ENCODE data around the gene GDA. TPM values are rescaled to one million over a fixed set of nuclear protein-coding genes. Genes with fewer than 3 reads are reported as not detected.
A peak's percentile ranks its signal among the peaks of the same experiment; 100 is the strongest.

GDA gene
- total RNA-seq (2014; rRNA removed; shearing (Covaris generic)), result 0.49 and 0.66 TPM in 2 replicates

GRCh38 chr9:72149231-72149975 is at the start of gene GDA:
Gene GDA (plus strand): TSS chr9:72149440. CDS start chr9:72149560, 120 bp downstream.
- no peak for DNase-seq (ENCODE audit: low read depth)

GRCh38 chr9:72102520-72102919 is 46.7 kb upstream of the GDA start:
- DNase-seq (ENCODE audit: low read depth), result no peak

- DNase-seq (ENCODE audit: low read depth), result no peak
These were observed 36.2 kb upstream of the GDA start for GRCh38 chr9:72113056-72113455.

DNA sequence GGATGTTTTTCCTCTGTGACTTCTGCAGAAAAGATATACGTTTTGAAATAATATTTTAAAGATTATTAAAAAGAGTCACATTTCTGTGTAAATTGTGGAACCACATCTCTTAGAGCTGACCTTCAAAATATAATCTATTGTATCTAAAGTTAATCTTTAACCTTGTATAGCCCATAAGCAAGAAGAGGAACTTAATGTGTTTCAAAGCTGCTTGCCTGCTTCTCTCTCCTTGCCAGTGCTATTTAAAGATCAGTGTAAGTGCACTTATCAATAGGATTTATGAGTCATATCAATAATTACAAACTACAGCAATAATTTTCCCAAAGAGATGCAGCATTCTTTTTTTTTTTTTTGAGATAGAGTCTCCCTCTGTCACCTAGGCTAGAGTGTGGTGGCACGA is 29.4 kb upstream of the GDA start:
- DNase-seq (ENCODE audit: low read depth), result no peak

DNA sequence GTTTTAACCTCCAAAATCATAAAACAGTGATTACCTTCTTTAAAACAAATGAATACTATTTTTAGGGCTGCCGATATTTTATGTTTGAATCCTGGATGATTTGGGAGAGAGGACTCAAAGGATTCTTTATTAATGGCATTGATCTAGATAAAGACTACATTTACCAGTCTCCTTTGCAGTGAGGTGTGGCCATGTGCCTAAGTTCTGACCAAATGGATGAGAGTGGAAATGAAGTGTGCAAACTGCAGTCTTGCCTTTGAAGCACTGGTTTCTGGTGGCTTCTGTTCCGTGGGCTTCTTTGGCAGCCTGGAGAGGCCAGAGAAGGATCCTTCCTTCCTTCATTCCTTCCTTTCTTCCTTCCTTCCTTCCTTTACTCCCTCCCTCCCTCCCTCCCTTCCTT is 24.3 kb upstream of the GDA start:
- DNase-seq (ENCODE audit: low read depth), result no peak

GRCh38 chr9:72127753-72128152 is 21.5 kb upstream of the GDA start:
- DNase-seq (ENCODE audit: low read depth), result no peak

DNA sequence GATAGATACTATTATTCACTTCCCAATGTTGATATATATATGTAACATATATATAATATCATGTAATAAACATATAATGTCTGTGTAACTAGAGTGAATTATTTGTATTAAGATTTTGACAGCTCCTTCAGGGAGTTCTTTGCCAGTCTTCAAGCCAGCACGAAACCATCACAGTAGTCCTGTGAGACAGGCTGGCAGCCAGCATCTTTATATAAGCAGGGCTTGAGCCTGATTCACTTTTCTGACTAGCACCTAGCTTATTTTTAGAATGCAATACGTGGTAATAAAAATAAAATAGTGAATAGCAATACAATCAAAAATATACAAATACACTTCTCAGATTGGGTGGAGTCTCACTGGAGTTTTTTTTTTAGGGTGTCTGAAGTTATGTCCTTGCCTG is 20.7 kb upstream of the GDA start:
- no peak for DNase-seq (ENCODE audit: low read depth)

GRCh38 chr9:72129271-72130156 is 19.7 kb upstream of the GDA start:
- no peak for DNase-seq (ENCODE audit: low read depth)

DNA sequence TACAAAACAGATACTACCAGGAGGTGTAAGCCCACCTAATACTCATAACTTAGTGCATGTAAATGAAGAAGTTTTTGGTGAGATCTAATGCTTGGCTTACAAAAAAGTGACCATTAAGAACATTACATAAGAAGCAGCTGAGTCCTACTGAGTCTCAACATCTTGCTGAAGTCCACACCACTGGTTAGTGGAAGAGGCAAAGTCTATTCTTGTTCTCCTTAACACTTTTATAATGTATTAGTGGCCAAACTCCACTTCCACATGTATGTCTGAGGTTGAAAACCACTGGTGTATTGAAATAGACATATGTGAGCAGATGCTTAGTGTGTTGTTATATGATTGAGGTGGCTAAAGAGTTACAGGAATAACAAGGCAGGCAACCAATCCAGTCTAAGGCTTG is 18.9 kb upstream of the GDA start:
- no peak for DNase-seq (ENCODE audit: low read depth)

DNA sequence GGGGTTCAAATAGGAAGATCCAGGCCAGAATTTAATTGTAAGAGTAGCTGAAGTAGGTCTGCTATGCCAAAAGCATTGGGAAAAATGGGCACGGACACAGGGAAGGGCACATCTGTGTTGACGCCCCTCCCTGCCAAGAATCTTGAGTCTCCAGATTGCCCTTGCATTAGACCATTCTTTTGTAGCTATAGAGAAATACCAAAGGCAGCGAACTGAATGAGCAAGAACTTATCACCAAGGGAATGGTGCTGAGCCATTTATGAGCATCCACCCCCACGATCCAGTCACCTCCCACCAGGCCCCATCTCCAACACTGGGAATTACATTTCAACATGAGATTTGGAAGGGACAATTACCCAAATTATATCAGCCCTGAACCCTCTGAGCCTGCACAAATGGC is 18.0 kb upstream of the GDA start:
- DNase-seq (ENCODE audit: low read depth), result no peak

- DNase-seq (ENCODE audit: low read depth), result peak; percentile 65
These were observed 17.2 kb upstream of the GDA start for GRCh38 chr9:72132052-72132451.

GRCh38 chr9:72133365-72134035 is 15.7 kb upstream of the GDA start:
- no peak for DNase-seq (ENCODE audit: low read depth)

DNA sequence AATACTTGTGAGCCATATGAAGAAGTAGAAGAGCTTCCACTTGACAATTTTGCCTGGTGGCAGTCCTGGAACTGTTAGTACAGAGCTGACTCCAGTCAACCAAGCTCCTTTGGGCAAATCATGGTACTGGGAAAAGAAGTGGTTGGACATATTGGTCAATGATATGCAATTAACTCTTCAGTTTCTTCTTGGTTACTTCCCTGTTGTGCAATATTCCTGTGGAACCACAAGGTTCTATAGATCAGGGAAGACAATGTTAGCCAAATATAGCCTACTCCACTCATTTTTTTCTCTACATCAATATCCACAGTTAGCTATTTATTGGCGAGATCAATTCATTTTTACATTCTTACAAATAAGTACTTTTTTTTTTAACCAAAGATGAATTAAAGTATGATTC is 14.4 kb upstream of the GDA start:
- DNase-seq (ENCODE audit: low read depth), result no peak

DNA sequence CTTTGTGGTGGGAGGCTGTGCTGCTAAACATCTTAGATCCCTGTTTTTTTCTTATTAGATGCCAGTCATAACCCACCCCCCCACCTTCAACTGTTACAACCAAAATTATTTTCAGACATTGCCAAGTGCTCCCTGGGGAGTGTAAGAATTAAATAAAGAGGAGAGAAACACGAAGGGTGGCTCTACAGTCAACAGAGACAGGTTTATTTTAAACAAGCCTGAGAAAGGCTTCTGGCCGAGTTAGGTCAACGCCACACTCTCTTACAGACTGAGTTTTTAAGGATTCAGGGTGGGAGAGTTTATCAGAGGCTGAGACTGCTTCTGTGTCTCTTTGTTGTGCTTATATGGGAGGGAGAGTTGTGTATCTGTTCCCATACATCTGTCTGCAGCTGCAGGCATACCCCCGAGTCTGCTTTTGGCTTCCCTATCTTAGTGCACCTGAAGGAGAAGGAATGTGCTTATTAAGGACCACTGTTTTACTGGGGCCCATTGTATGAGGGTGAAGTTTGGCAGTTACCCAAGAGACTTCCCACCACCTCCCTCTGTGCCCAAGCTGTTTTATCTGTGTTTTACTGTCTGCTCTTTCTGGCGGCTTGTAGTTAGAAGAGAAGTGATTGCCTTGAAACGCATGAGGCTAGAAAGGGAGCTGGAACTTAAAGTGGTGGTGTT is 11.4 kb upstream of the GDA start:
- no peak for DNase-seq (ENCODE audit: low read depth)

DNA sequence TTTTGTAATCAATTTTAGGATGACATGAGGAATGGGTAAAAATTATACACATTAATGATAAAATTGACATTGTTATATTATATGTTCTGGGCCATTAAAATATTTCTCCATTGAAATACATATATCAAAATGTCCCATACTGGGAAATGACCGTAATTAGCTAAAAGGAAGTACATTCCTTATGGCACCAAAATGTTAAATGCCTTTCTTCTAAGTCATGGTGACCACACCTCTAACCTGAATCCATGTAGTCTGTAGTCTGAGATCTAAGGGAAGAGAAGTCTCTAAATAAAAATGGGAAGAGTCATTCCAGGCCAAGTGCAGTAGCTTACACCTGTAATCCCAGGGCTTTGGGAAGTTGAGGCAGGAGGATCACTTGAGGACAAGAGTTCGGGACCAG is 10.0 kb upstream of the GDA start:
- peak; percentile 57 for DNase-seq (ENCODE audit: low read depth)

GRCh38 chr9:72140586-72140985 is 8.7 kb upstream of the GDA start:
- peak; percentile 72 for DNase-seq (ENCODE audit: low read depth)

DNA sequence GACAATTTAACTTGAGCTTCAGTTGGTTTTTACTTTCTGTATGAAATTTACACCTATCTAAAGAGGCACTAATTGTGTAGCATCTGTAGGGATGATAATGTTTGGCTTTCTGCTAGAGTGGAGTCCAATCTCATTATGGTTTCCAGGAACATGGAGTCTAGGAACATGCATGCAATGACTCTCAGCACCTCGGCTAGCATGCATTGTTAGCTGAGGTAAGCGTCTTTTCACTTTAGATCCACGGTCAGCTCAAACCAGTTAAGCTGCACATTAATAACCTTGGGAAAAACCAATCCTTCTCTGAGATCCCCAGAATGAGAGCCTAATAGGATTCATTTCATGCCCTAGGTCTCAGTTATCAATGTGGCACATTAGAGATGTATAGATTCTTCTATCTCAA is 7.8 kb upstream of the GDA start:
- no peak for DNase-seq (ENCODE audit: low read depth)

- peak; percentile 52 for DNase-seq (ENCODE audit: low read depth)
These were observed 4.3 kb upstream of the GDA start for GRCh38 chr9:72144756-72145492.

- DNase-seq (ENCODE audit: low read depth), result no peak
These were observed 3.3 kb upstream of the GDA start for GRCh38 chr9:72145733-72146505.

DNA sequence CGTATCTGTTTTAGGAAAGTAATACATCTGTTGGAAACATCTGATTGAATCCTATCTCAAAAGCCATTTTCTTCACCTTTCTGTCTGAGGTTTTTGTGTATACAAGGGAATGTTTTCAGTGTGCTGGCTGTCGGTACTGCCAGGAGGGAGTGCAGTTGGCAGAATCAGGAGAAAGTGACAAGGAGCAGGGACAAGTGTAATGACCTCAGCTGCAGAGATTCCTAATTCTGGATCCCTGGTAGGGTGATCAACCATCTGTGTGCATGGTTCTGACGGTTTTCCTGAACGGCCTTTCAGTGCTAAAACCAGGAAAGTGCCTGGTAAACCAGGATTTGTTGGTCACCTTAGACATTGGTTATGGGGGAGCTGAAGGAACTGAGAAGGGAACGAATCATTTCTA is 1.6 kb upstream of the GDA start:
- no peak for DNase-seq (ENCODE audit: low read depth)

All from M059J (cell line).